GM19099 (cell line): ENCODE data around the gene GNB1L.

Experiments
- POLR2A ChIP-seq: IDR thresholded peaks from 3 replicates; pipeline ENCODE4 v1.6.1; 2011; ENCODE audit warnings: low read depth; ENCODE audit not compliant: insufficient read length; ENCODE audit errors: extremely low read depth

The GNB1L gene

GRCh38 chr22:19798891-19799293 lies 55.8 kb downstream of the GNB1L start:
- TF ChIP-seq POLR2A: no peak

- TF ChIP-seq POLR2A: no peak
Measured at GRCh38 chr22:19798003-19798665, 56.5 kb downstream of the GNB1L start.

GRCh38 chr22:19797086-19798002 lies 57.3 kb downstream of the GNB1L start:
- no peak for TF ChIP-seq POLR2A

- no peak for TF ChIP-seq POLR2A
Measured at GRCh38 chr22:19796160-19796559, 58.5 kb downstream of the GNB1L start.

- TF ChIP-seq POLR2A: no peak
Measured at GRCh38 chr22:19795617-19796008, 59.1 kb downstream of the GNB1L start.

GRCh38 chr22:19793661-19794310 lies 60.9 kb downstream of the GNB1L start:
- no peak for TF ChIP-seq POLR2A

GRCh38 chr22:19793161-19793560 lies 61.5 kb downstream of the GNB1L start:
- TF ChIP-seq POLR2A: no peak

- no peak for TF ChIP-seq POLR2A
Measured at GRCh38 chr22:19791894-19792293, 62.8 kb downstream of the GNB1L start.

- no peak for TF ChIP-seq POLR2A
Measured at GRCh38 chr22:19791243-19791642, 63.4 kb downstream of the GNB1L start.

- TF ChIP-seq POLR2A: no peak
Measured at GRCh38 chr22:19789828-19790227, 64.8 kb downstream of the GNB1L start.

- TF ChIP-seq POLR2A: no peak
Measured at GRCh38 chr22:19789406-19789805, 65.3 kb downstream of the GNB1L start.

GRCh38 chr22:19788661-19789225 lies 65.9 kb downstream of the GNB1L start:
- TF ChIP-seq POLR2A: no peak

GRCh38 chr22:19787849-19788141 lies 66.9 kb downstream of the GNB1L start:
- TF ChIP-seq POLR2A: no peak

- no peak for TF ChIP-seq POLR2A
Measured at GRCh38 chr22:19786959-19787848, 67.5 kb downstream of the GNB1L start.

- TF ChIP-seq POLR2A: no peak
Measured at GRCh38 chr22:19786264-19786585, 68.4 kb downstream of the GNB1L start.
